ENCODE results near the gene SLC4A7.

DNA sequence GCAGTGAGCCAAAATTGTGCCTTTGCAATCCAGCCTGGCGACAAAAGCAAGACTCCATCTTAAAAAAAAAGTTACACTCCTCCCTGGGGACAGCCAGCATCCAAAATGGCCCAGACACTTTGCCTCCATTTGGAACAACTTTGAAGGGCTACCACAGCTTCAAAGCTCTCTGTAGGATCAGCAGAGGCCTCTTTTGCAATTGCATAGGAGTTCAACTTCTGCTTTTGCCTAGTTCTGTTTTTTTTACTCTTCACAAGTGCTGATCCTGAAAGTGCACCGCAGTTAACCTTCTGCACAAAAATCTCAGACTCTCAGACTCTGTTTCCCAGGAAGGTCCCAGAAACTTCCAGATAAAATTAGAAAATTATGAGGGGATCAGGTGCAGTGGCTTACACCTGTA lies 25.2 kb upstream of the SLC4A7 start:
- TF ChIP-seq CTCF (conservative IDR thresholded peaks at IDR 0.05 in 1 of 2, IDR thresholded peaks at IDR 0.05 in 1 of 2; ENCODE audit: low read depth in 1 of 2, low read length in 2 of 2), result no peak
- TF ChIP-seq EZH2 (IDR thresholded peaks at IDR 0.05; ENCODE audit: low read length, missing control alignments), result no peak
